GM23338 (cell line): ENCODE measurements around the gene DYSF. TPM values are rescaled to one million over a fixed set of nuclear protein-coding genes. Genes with fewer than 3 reads are reported as not detected.

ENCODE experiments used
- ATAC-seq: fragments of 200-7000 bp; cut with Tn5 transposase; 3 replicates; pipeline ENCODE4 v1.9.1; 2020
- DNase-seq: peaks from one replicate; pipeline ENCODE4 v3.0.0-alpha.2; 2015; ENCODE audit warnings: low spot score
- H2AFZ ChIP-seq: fragments of 200-600 bp; sonication (generic); 2 replicates; pipeline ENCODE4 v1.8.0; 2016; ENCODE audit warnings: antibody characterized with exemption, mild to moderate bottlenecking, moderate library complexity
- H3F3A ChIP-seq: fragments of 200-600 bp; sonication (generic); replicated peaks from 2 replicates; pipeline ENCODE4 v1.8.0; 2017; ENCODE audit warnings: antibody characterized with exemption, mixed run types, low read depth
- H3K27ac ChIP-seq: fragments of 200-600 bp; sonication (generic); 2 replicates; pipeline ENCODE4 v1.6.1; 2016; ENCODE audit warnings: low read depth
- H3K27me3 ChIP-seq: fragments of 200-600 bp; sonication (generic); 2 replicates; pipeline ENCODE4 v1.8.0; 2016; ENCODE audit warnings: mild to moderate bottlenecking, mixed run types, moderate library complexity; ENCODE audit not compliant: insufficient read depth
- H3K36me3 ChIP-seq: fragments of 200-600 bp; sonication (generic); 2 replicates; pipeline ENCODE4 v1.8.0; 2016; ENCODE audit warnings: mild to moderate bottlenecking; ENCODE audit not compliant: insufficient read depth
- H3K4me1 ChIP-seq: fragments of 200-600 bp; sonication (generic); 2 replicates; pipeline ENCODE4 v1.8.0; 2016; ENCODE audit warnings: mild to moderate bottlenecking, moderate library complexity; ENCODE audit not compliant: insufficient read depth
- H3K4me2 ChIP-seq: fragments of 200-600 bp; sonication (generic); 2 replicates; pipeline ENCODE4 v1.7.1; 2017; ENCODE audit warnings: mixed run types
- H3K4me3 ChIP-seq: fragments of 200-600 bp; sonication (generic); 2 replicates; pipeline ENCODE4 v1.6.1; 2016; ENCODE audit warnings: mixed run types
- H3K79me2 ChIP-seq: fragments of 200-600 bp; sonication (generic); replicated peaks from 2 replicates; pipeline ENCODE4 v1.8.0; 2017; ENCODE audit warnings: mild to moderate bottlenecking; ENCODE audit not compliant: insufficient read depth
- H3K9me2 ChIP-seq: fragments of 200-600 bp; sonication (generic); 2 replicates; pipeline ENCODE4 v1.8.0; 2017; ENCODE audit not compliant: insufficient read depth
- H4K20me1 ChIP-seq: fragments of 200-600 bp; sonication (generic); replicated peaks from 2 replicates; pipeline ENCODE4 v1.8.0; 2017; ENCODE audit warnings: mild to moderate bottlenecking; ENCODE audit not compliant: insufficient read depth
- H3K27ac Mint-ChIP-seq: 2 replicates; pipeline ENCODE4 v1.8.0; 2020; ENCODE audit warnings: inconsistent platforms, mild to moderate bottlenecking, moderate library complexity, mixed read lengths
- H3K27me3 Mint-ChIP-seq: 3 replicates; pipeline ENCODE4 v1.8.0; 2022; ENCODE audit warnings: low read depth, mild to moderate bottlenecking, moderate library complexity, mixed read lengths, inconsistent platforms; ENCODE audit not compliant: insufficient read depth, poor library complexity
- H3K36me3 Mint-ChIP-seq: 3 replicates; pipeline ENCODE4 v1.8.0; 2021; ENCODE audit warnings: low read depth, mild to moderate bottlenecking, inconsistent platforms, moderate library complexity, mixed read lengths
- H3K4me1 Mint-ChIP-seq: 3 replicates; pipeline ENCODE4 v1.8.0; 2020; ENCODE audit warnings: mild to moderate bottlenecking, inconsistent platforms, mixed read lengths
- H3K4me3 Mint-ChIP-seq: 3 replicates; pipeline ENCODE4 v1.8.0; 2021; ENCODE audit warnings: moderate library complexity, mild to moderate bottlenecking, inconsistent platforms, mixed read lengths
- H3K9me3 Mint-ChIP-seq: 3 replicates; pipeline ENCODE4 v1.8.0; 2020; ENCODE audit warnings: moderate library complexity, mild to moderate bottlenecking, inconsistent platforms, mixed read lengths
- CREB1 ChIP-seq: fragments of 250-450 bp; sonication (Bioruptor Pico); IDR thresholded peaks from 2 replicates; pipeline ENCODE4 v1.5.0; 2020; ENCODE audit warnings: low read depth, mild to moderate bottlenecking, moderate library complexity
- EZH2 ChIP-seq: fragments of 200-600 bp; sonication (generic); IDR thresholded peaks from one replicate; pipeline ENCODE4 v1.8.0; 2017; ENCODE audit warnings: antibody characterized with exemption, mild to moderate bottlenecking, low read depth; ENCODE audit not compliant: unreplicated experiment
- EZH2phosphoT487 ChIP-seq: fragments of 200-600 bp; sonication (generic); IDR thresholded peaks from one replicate; pipeline ENCODE4 v1.8.1; 2018; ENCODE audit warnings: antibody characterized with exemption; ENCODE audit not compliant: unreplicated experiment
- JUNB ChIP-seq: IDR thresholded peaks from one replicate; pipeline ENCODE4 v1.6.1; 2016; ENCODE audit warnings: antibody characterized with exemption; ENCODE audit not compliant: unreplicated experiment
- NANOG ChIP-seq: IDR thresholded peaks from 2 replicates; pipeline ENCODE4 v1.6.1; 2016; ENCODE audit warnings: antibody characterized with exemption, borderline replicate concordance
- POLR2AphosphoS5 ChIP-seq: IDR thresholded peaks from 2 replicates; pipeline ENCODE4 v1.6.1; 2016; ENCODE audit warnings: antibody characterized with exemption, low read depth
- STAT1 ChIP-seq: IDR thresholded peaks from one replicate; pipeline ENCODE4 v1.6.1; 2016; ENCODE audit warnings: antibody characterized with exemption; ENCODE audit not compliant: unreplicated experiment
- ZNF114 ChIP-seq: fragments of 250-450 bp; sonication (Bioruptor Pico); IDR thresholded peaks from 2 replicates; pipeline ENCODE4 v1.5.0; 2020; ENCODE audit warnings: mild to moderate bottlenecking, moderate library complexity
- ZNF331 ChIP-seq: fragments of 250-450 bp; sonication (Bioruptor Pico); IDR thresholded peaks from 2 replicates; pipeline ENCODE4 v1.5.0; 2020; ENCODE audit warnings: low read depth, mild to moderate bottlenecking, moderate library complexity
- polyA plus RNA-seq: library from polyadenylated mRNA; unstranded; fragments of >200 nt; fragmentation: Nextera tagmentation; extraction: Ambion mirVana; gene quantifications from 2 replicates; pipeline ENCODE4 v1.2.1, GENCODE V29; 2016
- total RNA-seq: library from RNA; depleted of rRNA; stranded (reverse); fragments of >200 nt; shearing (Covaris generic); gene quantifications from 2 replicates; pipeline ENCODE4 v1.2.3, GENCODE V29; 2014
- TF ChIP-seq, protein P1 (sequence below): IDR thresholded peaks from 2 replicates; pipeline ENCODE4 v1.6.1; 2016; ENCODE audit warnings: antibody characterized with exemption
- TF ChIP-seq, protein P2 (sequence below): IDR thresholded peaks from one replicate; pipeline ENCODE4 v1.6.1; 2018; ENCODE audit warnings: antibody characterized with exemption; ENCODE audit not compliant: unreplicated experiment
- TF ChIP-seq, protein P3 (sequence below): fragments of 250-450 bp; sonication (Bioruptor Pico); IDR thresholded peaks from 2 replicates; pipeline ENCODE4 v1.5.0; 2020; ENCODE audit warnings: mild to moderate bottlenecking, moderate library complexity

DYSF gene
- total and polyA plus RNA-seq, 2 experiments from 2014 or later = 7.3 to 21.3 TPM

- no peak for ATAC-seq
- Mint-ChIP-seq H3K4me1 (peaks cover 9% of the 10 kb centered on the region; the same call in 2 of the 3 replicates), H3K9me3 (no peaks in the 10 kb centered on the region), H3K27me3 (no peaks in the 10 kb centered on the region), H3K27ac (no peak overlapping the region), H3K36me3 (no peaks in the 10 kb centered on the region), H3K4me3 (no peak overlapping the region)
- Histone ChIP-seq H3K27me3 (no peaks in the 10 kb centered on the region), H3K79me2 (no peaks in the 10 kb centered on the region), H3K27ac (no peak overlapping the region), H3K36me3 (no peaks in the 10 kb centered on the region), H3K9me2 (no peaks in the 10 kb centered on the region), H3K4me2 (no peak overlapping the region), H3K4me3 (no peak overlapping the region), H3K4me1 (no peaks in the 10 kb centered on the region), H2AFZ (no peak overlapping the region), H4K20me1 (no peaks in the 10 kb centered on the region), H3F3A (no peaks in the 10 kb centered on the region)
- no peak for TF ChIP-seq CREB1 (CRISPR knock-in tag)
- TF ChIP-seq STAT1 = no peak
- no peak for DNase-seq
Observed at GRCh38 chr2:71639735-71640134, 186.4 kb downstream of the DYSF start.

- no peaks in the 10 kb centered on the region; the same call in 2 of the 3 replicates for H3K9me3 Mint-ChIP-seq
- Histone ChIP-seq H3K4me2 (no peak overlapping the region), H3K4me1 (no peaks in the 10 kb centered on the region), H3K27me3 (no peaks in the 10 kb centered on the region), H2AFZ (no peak overlapping the region), H3F3A (no peaks in the 10 kb centered on the region), H4K20me1 (no peaks in the 10 kb centered on the region), H3K36me3 (no peaks in the 10 kb centered on the region), H3K9me2 (no peaks in the 10 kb centered on the region), H3K27ac (no peak overlapping the region), H3K4me3 (no peak overlapping the region), H3K79me2 (no peaks in the 10 kb centered on the region)
- H3K27me3 Mint-ChIP-seq = peaks cover under 1% of the 10 kb centered on the region
- no peak overlapping the region for H3K27ac Mint-ChIP-seq
- no peak for ATAC-seq
- DNase-seq = no peak
- H3K4me1 Mint-ChIP-seq = peaks cover 9% of the 10 kb centered on the region; the same call in 2 of the 3 replicates
- no peak overlapping the region for H3K4me3 Mint-ChIP-seq
- H3K36me3 Mint-ChIP-seq = no peaks in the 10 kb centered on the region
- TF ChIP-seq, protein P1, sequence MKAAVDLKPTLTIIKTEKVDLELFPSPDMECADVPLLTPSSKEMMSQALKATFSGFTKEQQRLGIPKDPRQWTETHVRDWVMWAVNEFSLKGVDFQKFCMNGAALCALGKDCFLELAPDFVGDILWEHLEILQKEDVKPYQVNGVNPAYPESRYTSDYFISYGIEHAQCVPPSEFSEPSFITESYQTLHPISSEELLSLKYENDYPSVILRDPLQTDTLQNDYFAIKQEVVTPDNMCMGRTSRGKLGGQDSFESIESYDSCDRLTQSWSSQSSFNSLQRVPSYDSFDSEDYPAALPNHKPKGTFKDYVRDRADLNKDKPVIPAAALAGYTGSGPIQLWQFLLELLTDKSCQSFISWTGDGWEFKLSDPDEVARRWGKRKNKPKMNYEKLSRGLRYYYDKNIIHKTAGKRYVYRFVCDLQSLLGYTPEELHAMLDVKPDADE = no peak
- TF ChIP-seq NANOG (no peak), ZNF114 (CRISPR knock-in tag) (no peak), POLR2AphosphoS5 (no peak), EZH2phosphoT487 (no peak), STAT1 (no peak), ZNF331 (no peak), CREB1 (CRISPR knock-in tag) (no peak), EZH2 (no peak), JUNB (no peak)
- TF ChIP-seq, protein P2, sequence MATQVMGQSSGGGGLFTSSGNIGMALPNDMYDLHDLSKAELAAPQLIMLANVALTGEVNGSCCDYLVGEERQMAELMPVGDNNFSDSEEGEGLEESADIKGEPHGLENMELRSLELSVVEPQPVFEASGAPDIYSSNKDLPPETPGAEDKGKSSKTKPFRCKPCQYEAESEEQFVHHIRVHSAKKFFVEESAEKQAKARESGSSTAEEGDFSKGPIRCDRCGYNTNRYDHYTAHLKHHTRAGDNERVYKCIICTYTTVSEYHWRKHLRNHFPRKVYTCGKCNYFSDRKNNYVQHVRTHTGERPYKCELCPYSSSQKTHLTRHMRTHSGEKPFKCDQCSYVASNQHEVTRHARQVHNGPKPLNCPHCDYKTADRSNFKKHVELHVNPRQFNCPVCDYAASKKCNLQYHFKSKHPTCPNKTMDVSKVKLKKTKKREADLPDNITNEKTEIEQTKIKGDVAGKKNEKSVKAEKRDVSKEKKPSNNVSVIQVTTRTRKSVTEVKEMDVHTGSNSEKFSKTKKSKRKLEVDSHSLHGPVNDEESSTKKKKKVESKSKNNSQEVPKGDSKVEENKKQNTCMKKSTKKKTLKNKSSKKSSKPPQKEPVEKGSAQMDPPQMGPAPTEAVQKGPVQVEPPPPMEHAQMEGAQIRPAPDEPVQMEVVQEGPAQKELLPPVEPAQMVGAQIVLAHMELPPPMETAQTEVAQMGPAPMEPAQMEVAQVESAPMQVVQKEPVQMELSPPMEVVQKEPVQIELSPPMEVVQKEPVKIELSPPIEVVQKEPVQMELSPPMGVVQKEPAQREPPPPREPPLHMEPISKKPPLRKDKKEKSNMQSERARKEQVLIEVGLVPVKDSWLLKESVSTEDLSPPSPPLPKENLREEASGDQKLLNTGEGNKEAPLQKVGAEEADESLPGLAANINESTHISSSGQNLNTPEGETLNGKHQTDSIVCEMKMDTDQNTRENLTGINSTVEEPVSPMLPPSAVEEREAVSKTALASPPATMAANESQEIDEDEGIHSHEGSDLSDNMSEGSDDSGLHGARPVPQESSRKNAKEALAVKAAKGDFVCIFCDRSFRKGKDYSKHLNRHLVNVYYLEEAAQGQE = no peak
- TF ChIP-seq, protein P3, sequence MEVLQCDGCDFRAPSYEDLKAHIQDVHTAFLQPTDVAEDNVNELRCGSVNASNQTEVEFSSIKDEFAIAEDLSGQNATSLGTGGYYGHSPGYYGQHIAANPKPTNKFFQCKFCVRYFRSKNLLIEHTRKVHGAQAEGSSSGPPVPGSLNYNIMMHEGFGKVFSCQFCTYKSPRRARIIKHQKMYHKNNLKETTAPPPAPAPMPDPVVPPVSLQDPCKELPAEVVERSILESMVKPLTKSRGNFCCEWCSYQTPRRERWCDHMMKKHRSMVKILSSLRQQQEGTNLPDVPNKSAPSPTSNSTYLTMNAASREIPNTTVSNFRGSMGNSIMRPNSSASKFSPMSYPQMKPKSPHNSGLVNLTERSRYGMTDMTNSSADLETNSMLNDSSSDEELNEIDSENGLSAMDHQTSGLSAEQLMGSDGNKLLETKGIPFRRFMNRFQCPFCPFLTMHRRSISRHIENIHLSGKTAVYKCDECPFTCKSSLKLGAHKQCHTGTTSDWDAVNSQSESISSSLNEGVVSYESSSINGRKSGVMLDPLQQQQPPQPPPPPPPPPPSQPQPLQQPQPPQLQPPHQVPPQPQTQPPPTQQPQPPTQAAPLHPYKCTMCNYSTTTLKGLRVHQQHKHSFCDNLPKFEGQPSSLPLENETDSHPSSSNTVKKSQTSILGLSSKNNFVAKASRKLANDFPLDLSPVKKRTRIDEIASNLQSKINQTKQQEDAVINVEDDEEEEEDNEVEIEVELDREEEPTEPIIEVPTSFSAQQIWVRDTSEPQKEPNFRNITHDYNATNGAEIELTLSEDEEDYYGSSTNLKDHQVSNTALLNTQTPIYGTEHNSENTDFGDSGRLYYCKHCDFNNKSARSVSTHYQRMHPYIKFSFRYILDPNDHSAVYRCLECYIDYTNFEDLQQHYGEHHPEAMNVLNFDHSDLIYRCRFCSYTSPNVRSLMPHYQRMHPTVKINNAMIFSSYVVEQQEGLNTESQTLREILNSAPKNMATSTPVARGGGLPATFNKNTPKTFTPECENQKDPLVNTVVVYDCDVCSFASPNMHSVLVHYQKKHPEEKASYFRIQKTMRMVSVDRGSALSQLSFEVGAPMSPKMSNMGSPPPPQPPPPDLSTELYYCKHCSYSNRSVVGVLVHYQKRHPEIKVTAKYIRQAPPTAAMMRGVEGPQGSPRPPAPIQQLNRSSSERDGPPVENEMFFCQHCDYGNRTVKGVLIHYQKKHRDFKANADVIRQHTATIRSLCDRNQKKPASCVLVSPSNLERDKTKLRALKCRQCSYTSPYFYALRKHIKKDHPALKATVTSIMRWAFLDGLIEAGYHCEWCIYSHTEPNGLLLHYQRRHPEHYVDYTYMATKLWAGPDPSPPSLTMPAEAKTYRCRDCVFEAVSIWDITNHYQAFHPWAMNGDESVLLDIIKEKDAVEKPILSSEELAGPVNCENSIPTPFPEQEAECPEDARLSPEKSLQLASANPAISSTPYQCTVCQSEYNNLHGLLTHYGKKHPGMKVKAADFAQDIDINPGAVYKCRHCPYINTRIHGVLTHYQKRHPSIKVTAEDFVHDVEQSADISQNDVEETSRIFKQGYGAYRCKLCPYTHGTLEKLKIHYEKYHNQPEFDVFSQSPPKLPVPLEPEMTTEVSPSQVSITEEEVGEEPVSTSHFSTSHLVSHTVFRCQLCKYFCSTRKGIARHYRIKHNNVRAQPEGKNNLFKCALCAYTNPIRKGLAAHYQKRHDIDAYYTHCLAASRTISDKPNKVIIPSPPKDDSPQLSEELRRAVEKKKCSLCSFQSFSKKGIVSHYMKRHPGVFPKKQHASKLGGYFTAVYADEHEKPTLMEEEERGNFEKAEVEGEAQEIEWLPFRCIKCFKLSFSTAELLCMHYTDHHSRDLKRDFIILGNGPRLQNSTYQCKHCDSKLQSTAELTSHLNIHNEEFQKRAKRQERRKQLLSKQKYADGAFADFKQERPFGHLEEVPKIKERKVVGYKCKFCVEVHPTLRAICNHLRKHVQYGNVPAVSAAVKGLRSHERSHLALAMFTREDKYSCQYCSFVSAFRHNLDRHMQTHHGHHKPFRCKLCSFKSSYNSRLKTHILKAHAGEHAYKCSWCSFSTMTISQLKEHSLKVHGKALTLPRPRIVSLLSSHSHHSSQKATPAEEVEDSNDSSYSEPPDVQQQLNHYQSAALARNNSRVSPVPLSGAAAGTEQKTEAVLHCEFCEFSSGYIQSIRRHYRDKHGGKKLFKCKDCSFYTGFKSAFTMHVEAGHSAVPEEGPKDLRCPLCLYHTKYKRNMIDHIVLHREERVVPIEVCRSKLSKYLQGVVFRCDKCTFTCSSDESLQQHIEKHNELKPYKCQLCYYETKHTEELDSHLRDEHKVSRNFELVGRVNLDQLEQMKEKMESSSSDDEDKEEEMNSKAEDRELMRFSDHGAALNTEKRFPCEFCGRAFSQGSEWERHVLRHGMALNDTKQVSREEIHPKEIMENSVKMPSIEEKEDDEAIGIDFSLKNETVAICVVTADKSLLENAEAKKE (CRISPR knock-in tag) = no peak
Observed at GRCh38 chr2:71640489-71640888, 187.1 kb downstream of the DYSF start.
